Measurements from ENCODE around the gene TMA7. TPM values are rescaled to one million over a fixed set of nuclear protein-coding genes. Genes with fewer than 3 reads are reported as not detected.

The TMA7 gene
- total and polyA plus RNA-seq, 2 of the 13 experiments (the other 11 are each of a cell fraction or from before 2014, with no cell fraction given), result 100 to 486 TPM

DNA sequence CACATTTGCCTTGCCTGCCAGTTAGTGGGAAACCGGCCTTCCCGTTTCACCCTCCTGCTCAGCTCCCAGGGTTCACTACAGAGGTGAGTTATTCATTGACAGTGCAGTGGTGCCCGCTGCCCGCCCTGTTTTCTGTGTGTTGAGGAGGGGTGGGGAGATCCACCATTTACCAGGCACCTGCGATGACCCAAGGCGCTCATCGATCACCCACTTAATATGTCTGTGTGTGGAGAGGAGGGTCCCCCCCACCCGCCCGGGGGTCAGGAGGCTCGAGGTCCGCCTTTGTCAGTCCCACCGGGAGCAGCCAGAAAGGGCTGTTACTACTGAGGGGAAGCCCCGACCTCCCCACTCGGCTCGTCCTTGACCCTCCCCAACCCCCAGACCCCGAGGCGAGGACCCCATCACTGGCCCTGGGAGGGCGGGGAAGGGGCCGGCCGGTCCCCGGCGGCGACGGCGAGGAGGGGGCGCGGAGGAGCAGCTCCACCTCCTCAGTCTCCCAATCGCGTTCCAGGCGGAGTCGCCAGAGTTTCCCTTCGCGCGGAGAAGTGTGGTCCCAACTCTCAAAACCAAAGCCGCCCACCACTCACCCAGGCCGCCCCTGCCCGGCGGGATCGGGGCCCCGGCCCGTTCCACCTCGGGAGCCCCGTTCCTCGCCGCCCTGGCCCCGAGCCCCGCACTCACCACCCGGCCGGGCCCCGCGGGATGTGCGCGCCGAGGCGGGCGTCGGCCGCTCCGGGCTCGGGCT is 11.3 kb upstream of the TMA7 start (continued):
- TF ChIP-seq TMF1 (CRISPR knock-in tag; IDR thresholded peaks at IDR 0.05; ENCODE audit: low read depth) (peak; percentile 71; the same call in 1 of the 2 replicates), PHF20 (CRISPR knock-in tag; IDR thresholded peaks at IDR 0.05) (no peak), RBM39 (IDR thresholded peaks at IDR 0.05; ENCODE audit: low read depth, low read length, poor library complexity, severe bottlenecking) (no peak), NR2F2 (IDR thresholded peaks at IDR 0.05; ENCODE audit: borderline replicate concordance, low read depth) (no peak), POLR2AphosphoS5 (IDR thresholded peaks at IDR 0.05; ENCODE audit: low read depth, low read length) (peak; percentile 69), PAWR (CRISPR knock-in tag; IDR thresholded peaks at IDR 0.05; ENCODE audit: borderline replicate concordance) (no peak), RFX5 (IDR thresholded peaks at IDR 0.05; ENCODE audit: low read depth, low read length) (no peak), ZFP90 (CRISPR knock-in tag; IDR thresholded peaks at IDR 0.05; ENCODE audit: borderline replicate concordance) (no peak), ZBTB38 (CRISPR knock-in tag; IDR thresholded peaks at IDR 0.05) (peak; percentile 58; the same call in 1 of the 2 replicates), ZNF235 (CRISPR knock-in tag; IDR thresholded peaks at IDR 0.05; ENCODE audit: borderline replicate concordance) (no peak), KIAA2018 (CRISPR knock-in tag; IDR thresholded peaks at IDR 0.05; ENCODE audit: borderline replicate concordance) (no peak), ZNF264 (CRISPR knock-in tag; IDR thresholded peaks at IDR 0.05) (no peak), KLF15 (CRISPR knock-in tag; IDR thresholded peaks at IDR 0.05; ENCODE audit: borderline replicate concordance) (no peak), ZC3H4 (CRISPR knock-in tag; IDR thresholded peaks at IDR 0.05; ENCODE audit: borderline replicate concordance) (no peak), GTF3A (CRISPR knock-in tag; conservative IDR thresholded peaks at IDR 0.05) (no peak), POGK (CRISPR knock-in tag; conservative IDR thresholded peaks at IDR 0.05) (no peak), NR2C2 (CRISPR knock-in tag; IDR thresholded peaks at IDR 0.05; ENCODE audit: borderline replicate concordance) (no peak)
- TF ChIP-seq, protein P1, sequence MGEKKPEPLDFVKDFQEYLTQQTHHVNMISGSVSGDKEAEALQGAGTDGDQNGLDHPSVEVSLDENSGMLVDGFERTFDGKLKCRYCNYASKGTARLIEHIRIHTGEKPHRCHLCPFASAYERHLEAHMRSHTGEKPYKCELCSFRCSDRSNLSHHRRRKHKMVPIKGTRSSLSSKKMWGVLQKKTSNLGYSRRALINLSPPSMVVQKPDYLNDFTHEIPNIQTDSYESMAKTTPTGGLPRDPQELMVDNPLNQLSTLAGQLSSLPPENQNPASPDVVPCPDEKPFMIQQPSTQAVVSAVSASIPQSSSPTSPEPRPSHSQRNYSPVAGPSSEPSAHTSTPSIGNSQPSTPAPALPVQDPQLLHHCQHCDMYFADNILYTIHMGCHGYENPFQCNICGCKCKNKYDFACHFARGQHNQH (CRISPR knock-in tag; IDR thresholded peaks at IDR 0.05), result no peak
